Endothelial cell of umbilical vein (primary cell): Measurements from ENCODE around the gene AHSA1. TPM values are rescaled to one million over a fixed set of nuclear protein-coding genes. Genes with fewer than 3 reads are reported as not detected.

Experiments used
- BruUV-seq: library from RNA; stranded (reverse); fragments of 400-500 nt; replicated peaks from 2 replicates; lab custom pipeline; 2021; lab: Mats Ljungman, UMichigan
- CTCF ChIA-PET: fragments of 300-600, 350-600 bp; sonication (Branson Sonifier 250); formaldehyde crosslinking; loops from one replicate; lab custom pipeline; 2021; ENCODE audit warnings: antibody characterized with exemption, inconsistent platforms; lab: Charles Lee
- POLR2A ChIA-PET: fragments of 300-600, 350-600 bp; sonication (Branson Sonifier 250); formaldehyde crosslinking; loops from one replicate; lab custom pipeline; 2021; ENCODE audit warnings: antibody characterized with exemption, inconsistent platforms; lab: Charles Lee
- DNase-seq: peaks from one replicate; pipeline ENCODE4 v3.0.0-alpha.2; 2011; ENCODE audit warnings: low read depth, low spot score
- FAIRE-seq: peaks from 2 replicates; lab custom pipeline; 2011; peaks lifted over from hg19 to GRCh38; lab: Jason Lieb, UNC
- H2AFZ ChIP-seq: 2 replicates; pipeline ENCODE4 v1.6.0; 2012; ENCODE audit warnings: low read depth, low read length, control low read depth, inconsistent platforms
- H3K27ac ChIP-seq: 2 replicates; pipeline ENCODE4 v1.5.1; 2011; ENCODE audit warnings: low read depth, mild to moderate bottlenecking, control low read depth, low read length, moderate library complexity; ENCODE audit not compliant: insufficient read depth
- H3K27me3 ChIP-seq, 2 experiments: 2 replicates each; pipeline versions ENCODE4 v1.6.0 to v1.6.1; 2011; ENCODE audit warnings: low read length in 2 of 2, mixed read lengths in 1 of 2; ENCODE audit not compliant: control insufficient read depth in 2 of 2, insufficient read depth in 2 of 2
- H3K36me3 ChIP-seq, 2 experiments: 2 replicates in 1 of 2; 3 replicates in 1 of 2; pipeline ENCODE4 v1.5.1; 2011; ENCODE audit warnings: low read length in 2 of 2, mild to moderate bottlenecking in 1 of 2, moderate library complexity in 1 of 2; ENCODE audit not compliant: control insufficient read depth in 2 of 2, insufficient read depth in 2 of 2; ENCODE audit errors: extremely low read depth in 1 of 2
- H3K4me1 ChIP-seq: 3 replicates; pipeline ENCODE4 v1.5.1; 2011; ENCODE audit warnings: mild to moderate bottlenecking, low read length; ENCODE audit not compliant: control insufficient read depth, insufficient read depth; ENCODE audit errors: extremely low read depth
- H3K4me2 ChIP-seq: 2 replicates; pipeline ENCODE4 v1.6.1; 2011; ENCODE audit warnings: low read length, control low read depth, mixed read lengths; ENCODE audit not compliant: insufficient read depth
- H3K4me3 ChIP-seq, 3 experiments: fragments of 200-600 bp in 1 of 3; sonication (generic), shearing (Covaris generic) in 1 of 3; replicated peaks in 1 of 3; 2 replicates each; pipeline ENCODE4 v1.5.1; 2011 to 2016; ENCODE audit warnings: control low read depth in 3 of 3, low read length in 3 of 3, mild to moderate bottlenecking in 2 of 3, inconsistent platforms in 1 of 3, low read depth in 1 of 3, moderate library complexity in 1 of 3; ENCODE audit not compliant: insufficient read depth in 1 of 3
- H3K79me2 ChIP-seq: 2 replicates; pipeline ENCODE4 v1.6.0; 2012; ENCODE audit warnings: low read length, inconsistent platforms; ENCODE audit not compliant: control insufficient read depth, insufficient read depth
- H3K9ac ChIP-seq: replicated peaks from 2 replicates; pipeline ENCODE3; 2011; ENCODE audit warnings: low read length, control low read depth; ENCODE audit not compliant: insufficient read depth; ENCODE audit errors: extremely low read depth
- H3K9me1 ChIP-seq: replicated peaks from 3 replicates; pipeline ENCODE4 v1.6.0; 2011; ENCODE audit warnings: mild to moderate bottlenecking, low read length; ENCODE audit not compliant: control insufficient read depth, insufficient read depth; ENCODE audit errors: extremely low read depth
- H3K9me3 ChIP-seq: replicated peaks from 2 replicates; pipeline ENCODE4 v1.5.1; 2012; ENCODE audit warnings: low read length, inconsistent platforms; ENCODE audit not compliant: control insufficient read depth, insufficient read depth
- H4K20me1 ChIP-seq: replicated peaks from 2 replicates; pipeline ENCODE3; 2011; ENCODE audit warnings: mild to moderate bottlenecking, low read length; ENCODE audit not compliant: control insufficient read depth, insufficient read depth; ENCODE audit errors: extremely low read depth
- CTCF ChIP-seq, 2 donors: IDR thresholded peaks; 1 replicate in 1 of 2; 2 replicates in 1 of 2; pipeline ENCODE4 v1.5.1; 2011; ENCODE audit warnings: low read length in 2 of 2, mild to moderate bottlenecking in 2 of 2, moderate library complexity in 2 of 2, control low read depth in 1 of 2, inconsistent platforms in 1 of 2, low read depth in 1 of 2; ENCODE audit not compliant: insufficient read depth in 1 of 2; ENCODE audit errors: extremely low read depth in 1 of 2
- EZH2 ChIP-seq: IDR thresholded peaks from 2 replicates; pipeline ENCODE4 v1.6.1; 2012; ENCODE audit warnings: borderline replicate concordance, low read depth, mild to moderate bottlenecking, moderate library complexity, low read length, inconsistent platforms; ENCODE audit not compliant: severe bottlenecking
- FOS ChIP-seq: IDR thresholded peaks from 2 replicates; pipeline ENCODE4 v1.6.1; 2011; ENCODE audit warnings: mild to moderate bottlenecking, low read length, moderate library complexity, borderline replicate concordance; ENCODE audit not compliant: insufficient read depth
- GATA2 ChIP-seq: IDR thresholded peaks from 2 replicates; pipeline ENCODE4 v1.7.0; 2011; ENCODE audit warnings: low read depth, mild to moderate bottlenecking, moderate library complexity, mixed read lengths, low read length; ENCODE audit not compliant: insufficient read length, insufficient read depth
- MAX ChIP-seq: IDR thresholded peaks from 2 replicates; pipeline ENCODE4 v1.6.1; 2011; ENCODE audit not compliant: insufficient read depth, insufficient read length
- MYC ChIP-seq: IDR thresholded peaks from one replicate; pipeline ENCODE4 v1.6.1; 2011; ENCODE audit warnings: mild to moderate bottlenecking, low read depth, low read length
- POLR2A ChIP-seq: IDR thresholded peaks from 2 replicates; pipeline ENCODE4 v1.6.1; 2012; ENCODE audit warnings: low read depth, mild to moderate bottlenecking, control low read depth, low read length
- POLR2AphosphoS5 ChIP-seq: IDR thresholded peaks from 2 replicates; pipeline ENCODE4 v1.6.1; 2012; ENCODE audit warnings: low read depth, mild to moderate bottlenecking, control low read depth, low read length, moderate library complexity; ENCODE audit not compliant: insufficient read depth
- dilution Hi-C: fragments of 300-500 bp; cut with MboI; formaldehyde crosslinking; loops from one replicate; pipeline ENCODE4 v1.15.0; 2019; ENCODE audit warnings: low sequenced_read_pairs; ENCODE audit not compliant: extremely low pct_ligation_motif_present
- intact Hi-C: fragments of 100-400 bp; cut with micrococcal nuclease; formaldehyde crosslinking; loops from one replicate; pipeline ENCODE4 v1.10.0; 2022
- polyA plus RNA-seq, 4 experiments: library from polyadenylated mRNA; depleted of rRNA in 3 of 4; stranded (reverse) in 3 of 4; unstranded in 1 of 4; fragments of >200 nt; gene quantifications; 2 replicates each; pipeline versions ENCODE4 v1.2.1 to v1.2.3, GENCODE V29; 2011 to 2012; ENCODE audit warnings: missing spikeins in 1 of 4
- total RNA-seq: library from RNA; stranded (reverse); gene quantifications from 2 replicates; pipeline ENCODE4 v1.2.3, GENCODE V29; 2021

The AHSA1 gene
- total and polyA plus RNA-seq, 2 donors (not counting 3 experiments of a cell fraction or from before 2014, with no cell fraction given) = 122 to 166 TPM

- Histone ChIP-seq H3K36me3 (peaks cover 12 to 14% of the 10 kb centered on the region in 2 experiments), H3K9me1 (no peaks in the 10 kb centered on the region), H3K4me3 (no peak overlapping the region), H3K27me3 (no peaks in the 10 kb centered on the region), H2AFZ (no peak overlapping the region), H3K4me1 (no peaks in the 10 kb centered on the region), H3K4me2 (no peak overlapping the region), H4K20me1 (no peaks in the 10 kb centered on the region), H3K27ac (no peak overlapping the region), H3K79me2 (no peaks in the 10 kb centered on the region), H3K9me3 (no peaks in the 10 kb centered on the region), H3K9ac (no peak overlapping the region)
- DNase-seq = no peak
- dilution Hi-C loops (no loop called here), intact Hi-C loops (no loop called here)
- no peak for FAIRE-seq
- POLR2A ChIA-PET = no interaction called here
- CTCF ChIA-PET = interaction anchor here (2.1 kb wide), 1 partner anchor 11 kb away, joined by 12 read pairs; no protein-coding TSS in a partner anchor
- TF ChIP-seq FOS = no peak
- TF ChIP-seq MAX = no peak
- no TSS peak for BruUV-seq
Measured at GRCh38 chr14:77470224-77470870, 12.5 kb downstream of the AHSA1 start.

GRCh38 chr14:77473921-77474320 lies 16.0 kb downstream of the AHSA1 start:
- Histone ChIP-seq H3K9me3 (no peaks in the 10 kb centered on the region), H2AFZ (no peak overlapping the region), H3K4me3 (no peak overlapping the region), H3K27ac (no peak overlapping the region), H3K27me3 (peaks cover 0 to 2% of the 10 kb centered on the region in 2 experiments), H3K9me1 (no peaks in the 10 kb centered on the region), H4K20me1 (no peaks in the 10 kb centered on the region), H3K9ac (no peak overlapping the region), H3K4me1 (no peaks in the 10 kb centered on the region), H3K36me3 (peaks cover 5 to 7% of the 10 kb centered on the region in 2 experiments), H3K4me2 (no peak overlapping the region), H3K79me2 (no peaks in the 10 kb centered on the region)
- no peak for FAIRE-seq
- no TSS peak for BruUV-seq
- ChIA-PET CTCF (interaction anchor here (1.8 kb wide), 1 partner anchor 15 kb away, joined by 5 read pairs; no protein-coding TSS in a partner anchor), POLR2A (no interaction called here)
- intact Hi-C loops (no loop called here), dilution Hi-C loops (no loop called here)
- DNase-seq = no peak
- TF ChIP-seq GATA2 (no peak), CTCF (IDR thresholded peaks at IDR 0.05; ENCODE audit: extremely low read depth in 1 of 2, insufficient read depth in 1 of 2, low read depth in 1 of 2, low read length in 2 of 2) (no peak), MAX (no peak), EZH2 (no peak), POLR2A (no peak), FOS (no peak), POLR2AphosphoS5 (no peak), MYC (no peak)
